ENCODE results near the gene MACC1.
"Not testable (repeated sequence)": the region's sequence is repeated elsewhere in the genome, so short reads cannot be mapped to it uniquely, and the experiment has no call there.

The MACC1 gene

DNA sequence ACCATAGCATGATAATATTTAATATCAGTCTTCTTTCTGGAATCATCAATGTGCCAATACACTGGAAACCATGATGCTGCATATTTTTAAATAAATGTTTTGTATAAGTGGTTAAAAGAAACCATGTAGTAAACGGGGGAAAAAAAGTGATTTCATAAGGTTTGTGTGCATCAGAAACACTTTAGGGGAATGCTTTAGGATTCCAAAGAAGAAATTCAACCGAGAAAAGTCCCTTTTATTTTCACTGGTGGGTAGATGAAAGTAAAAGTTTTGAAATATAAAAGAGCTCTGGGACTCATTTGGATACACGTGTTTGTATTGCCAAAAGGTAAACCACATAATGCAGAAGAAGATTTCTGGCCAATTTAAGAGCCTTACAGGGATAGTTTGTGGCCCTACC is 11.9 kb upstream of the MACC1 start:
- no peak for DNase-seq

DNA sequence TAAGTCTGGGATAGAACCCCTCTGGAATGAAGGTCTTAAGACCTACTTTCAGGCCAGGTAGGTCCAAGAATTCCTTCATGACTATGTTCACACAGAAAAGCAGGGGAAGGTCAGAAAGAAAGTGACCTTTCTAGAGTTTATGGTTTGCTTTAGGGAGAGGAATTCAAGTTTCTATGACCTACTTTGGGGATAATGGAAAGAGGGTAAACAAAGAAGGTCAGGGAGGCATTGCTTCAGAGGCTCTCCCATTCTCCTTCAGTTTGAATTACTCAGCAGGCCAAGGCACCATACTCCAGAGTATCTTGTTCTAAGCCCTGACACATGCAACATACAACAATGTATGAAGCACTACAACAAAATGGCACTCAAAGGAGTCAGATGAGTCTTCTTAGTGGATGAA is 11.5 kb upstream of the MACC1 start:
- no peak for DNase-seq

DNA sequence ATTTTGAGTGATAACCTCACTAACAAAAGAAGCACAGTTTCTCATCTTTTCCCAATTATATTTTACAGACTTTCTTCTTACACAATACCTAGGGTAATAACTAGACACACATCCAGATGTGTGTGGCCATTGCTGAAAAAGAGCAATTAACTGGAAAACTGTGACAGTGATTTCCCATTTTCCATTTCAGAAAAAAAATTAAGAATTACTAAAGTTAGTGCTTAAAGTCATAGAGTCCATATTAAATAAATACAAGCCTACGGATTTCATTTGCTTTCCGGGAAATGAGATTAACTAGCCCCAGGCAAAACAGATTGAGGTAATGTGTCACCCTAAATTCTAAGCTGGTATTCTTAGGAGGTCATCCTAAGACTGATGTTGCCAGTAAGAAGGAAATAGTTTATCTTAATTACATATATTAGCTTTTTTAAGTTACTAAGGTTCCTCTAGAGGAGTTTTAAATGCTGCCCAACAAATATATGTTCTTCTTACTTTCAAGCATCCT is 10.2 kb upstream of the MACC1 start:
- no peak for DNase-seq

DNA sequence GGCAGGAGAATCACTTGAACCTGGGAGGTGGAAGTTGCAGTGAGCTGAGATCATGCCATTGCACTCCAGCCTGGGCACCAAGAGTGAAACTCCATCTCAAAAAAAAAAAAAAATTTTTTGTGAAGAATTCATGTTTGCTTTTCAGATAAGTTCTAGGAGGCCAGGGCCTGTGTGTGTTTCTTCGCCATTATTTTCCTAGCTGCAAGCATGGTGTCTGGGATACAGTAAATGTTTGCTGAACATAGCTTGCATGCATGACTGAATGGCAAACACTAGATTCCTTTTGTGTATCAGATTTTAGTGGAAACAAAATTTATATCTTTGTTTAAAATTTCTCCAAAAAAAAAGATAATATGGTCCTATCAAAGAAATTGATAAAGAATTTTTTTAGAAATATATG is 9.7 kb upstream of the MACC1 start:
- DNase-seq: no peak

DNA sequence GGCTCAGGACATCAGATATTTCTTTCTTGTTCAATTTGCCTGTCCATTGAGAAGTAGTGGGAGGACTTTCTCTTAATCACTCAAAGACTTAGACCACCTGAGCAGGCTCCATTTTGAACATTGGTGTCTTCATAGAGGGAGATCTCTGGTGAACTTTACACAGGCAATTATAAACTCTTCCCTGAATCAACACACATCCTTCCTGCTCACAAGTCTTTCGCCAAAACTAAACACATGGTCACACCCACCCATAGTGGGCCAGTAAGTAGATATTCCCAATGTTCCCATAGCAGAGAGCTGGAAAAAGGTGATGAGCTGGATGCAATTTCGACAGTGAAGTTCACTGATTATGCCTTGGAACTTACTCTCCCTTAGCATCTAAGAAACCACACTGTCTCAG is 8.2 kb upstream of the MACC1 start:
- DNase-seq: no peak

DNA sequence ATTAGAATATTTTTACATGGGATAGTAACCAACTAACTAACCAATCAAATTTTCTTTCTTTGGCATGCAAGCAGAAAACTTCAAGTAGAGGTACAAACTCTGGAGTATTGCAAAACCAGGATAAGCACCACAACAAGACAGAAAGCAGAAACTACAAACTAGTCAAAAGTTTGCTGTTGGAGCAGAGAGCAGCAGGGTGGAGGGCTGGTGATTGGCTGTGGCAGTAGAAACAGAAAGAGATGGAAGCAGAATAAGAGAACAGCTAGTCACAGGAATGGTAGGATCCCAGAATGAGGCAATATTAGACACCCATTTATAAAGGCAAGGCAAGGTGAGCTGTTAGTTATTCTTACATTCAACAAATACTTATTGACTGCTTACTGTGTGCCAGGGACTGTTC is 6.8 kb upstream of the MACC1 start:
- DNase-seq: no peak

DNA sequence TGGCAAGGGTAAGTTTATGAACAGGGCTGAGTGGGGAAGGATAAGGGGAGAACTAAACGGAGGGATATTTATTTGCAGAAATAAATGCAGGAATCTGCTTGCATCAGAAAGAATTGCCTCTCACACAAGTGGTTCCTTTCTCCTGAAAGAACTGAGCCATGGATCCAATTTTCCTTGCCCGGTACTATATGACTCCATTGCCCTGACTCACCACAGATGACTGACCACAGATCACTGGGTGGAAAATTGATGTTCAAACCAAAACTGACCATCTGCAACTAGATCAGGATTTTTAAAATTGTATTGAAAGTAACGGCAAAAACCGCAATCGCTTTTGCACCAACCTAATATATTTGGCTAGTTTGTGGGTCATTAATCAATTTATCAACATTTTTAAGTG is 6.2 kb upstream of the MACC1 start:
- DNase-seq: no peak

DNA sequence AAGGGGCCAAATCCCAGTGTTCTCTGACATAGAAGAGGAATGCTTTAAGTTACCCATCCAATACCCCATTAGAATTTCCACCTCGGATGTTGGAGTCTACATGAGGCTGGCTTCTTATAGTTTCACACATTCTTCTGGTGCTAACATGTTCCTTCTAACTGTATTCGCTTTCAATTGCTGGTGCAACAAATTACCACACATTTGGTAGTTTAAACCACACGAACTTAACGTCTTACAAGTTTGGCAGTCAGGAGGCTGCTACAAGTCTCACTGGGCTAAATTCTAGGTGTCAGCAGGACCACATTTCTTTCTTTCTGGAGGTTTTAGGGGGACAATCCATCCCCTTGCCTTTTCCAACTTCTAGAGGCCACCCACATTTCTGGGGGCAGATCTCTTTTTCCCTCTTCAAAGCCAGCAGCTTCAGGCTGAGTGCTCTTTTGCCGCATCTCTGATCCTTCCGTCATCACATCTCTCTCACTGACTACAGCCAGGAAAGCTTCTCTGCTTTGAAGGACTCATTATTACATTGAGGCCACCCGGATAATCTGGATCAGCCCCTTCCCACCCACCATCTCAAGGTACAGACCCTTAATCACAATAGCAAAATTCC is 5.1 kb upstream of the MACC1 start:
- DNase-seq: no peak

DNA sequence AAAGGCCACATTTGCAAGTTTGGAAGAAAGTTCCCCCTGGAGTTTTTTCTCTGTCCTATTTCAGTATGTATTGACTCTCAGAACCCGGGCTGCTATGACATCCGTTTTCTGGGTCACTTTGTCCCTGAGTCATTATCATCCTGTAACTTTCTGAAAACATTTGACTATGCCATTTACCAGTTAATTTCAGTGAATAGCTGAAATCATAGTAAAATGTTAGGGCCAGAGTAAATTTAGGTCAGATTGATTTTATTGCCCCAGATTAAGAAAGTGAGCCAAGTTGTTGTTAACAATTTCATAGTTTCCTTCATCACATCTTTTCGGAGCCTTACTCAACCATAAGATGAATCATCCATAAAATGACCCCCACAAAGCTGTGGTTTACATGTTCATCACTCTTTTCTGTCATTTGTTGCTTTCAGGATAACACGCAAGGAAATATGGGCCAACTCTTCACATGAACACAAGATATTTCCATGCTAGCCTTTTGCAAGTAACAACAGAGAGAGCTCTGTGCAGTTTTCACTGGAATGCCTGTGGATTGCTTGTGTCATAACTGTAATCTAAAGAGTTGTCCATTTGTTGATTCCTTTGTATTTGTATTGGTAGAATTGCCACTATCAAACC is 3.9 kb upstream of the MACC1 start:
- DNase-seq: no peak

DNA sequence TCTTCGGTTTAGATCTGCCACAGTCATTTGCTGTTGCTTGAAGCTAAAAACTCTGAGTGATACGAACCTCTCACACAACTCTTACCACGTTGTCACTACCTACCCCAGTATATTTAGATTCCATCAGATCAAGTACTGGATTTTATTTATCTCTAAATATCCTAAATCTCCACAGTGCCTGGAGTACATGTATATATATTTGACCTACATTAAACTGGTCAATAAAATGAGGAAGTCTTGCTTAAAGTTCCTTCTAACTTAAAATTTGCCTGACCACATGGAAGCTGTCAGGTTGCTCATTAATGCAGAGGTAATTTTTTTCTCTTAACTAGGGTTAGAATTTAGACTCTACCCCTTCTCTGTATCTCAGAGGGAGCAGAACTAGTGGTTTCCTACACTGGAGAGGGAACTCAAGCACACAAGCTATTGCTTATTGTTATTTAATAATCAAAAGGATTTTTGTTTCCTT is 3.1 kb upstream of the MACC1 start:
- DNase-seq: no peak

DNA sequence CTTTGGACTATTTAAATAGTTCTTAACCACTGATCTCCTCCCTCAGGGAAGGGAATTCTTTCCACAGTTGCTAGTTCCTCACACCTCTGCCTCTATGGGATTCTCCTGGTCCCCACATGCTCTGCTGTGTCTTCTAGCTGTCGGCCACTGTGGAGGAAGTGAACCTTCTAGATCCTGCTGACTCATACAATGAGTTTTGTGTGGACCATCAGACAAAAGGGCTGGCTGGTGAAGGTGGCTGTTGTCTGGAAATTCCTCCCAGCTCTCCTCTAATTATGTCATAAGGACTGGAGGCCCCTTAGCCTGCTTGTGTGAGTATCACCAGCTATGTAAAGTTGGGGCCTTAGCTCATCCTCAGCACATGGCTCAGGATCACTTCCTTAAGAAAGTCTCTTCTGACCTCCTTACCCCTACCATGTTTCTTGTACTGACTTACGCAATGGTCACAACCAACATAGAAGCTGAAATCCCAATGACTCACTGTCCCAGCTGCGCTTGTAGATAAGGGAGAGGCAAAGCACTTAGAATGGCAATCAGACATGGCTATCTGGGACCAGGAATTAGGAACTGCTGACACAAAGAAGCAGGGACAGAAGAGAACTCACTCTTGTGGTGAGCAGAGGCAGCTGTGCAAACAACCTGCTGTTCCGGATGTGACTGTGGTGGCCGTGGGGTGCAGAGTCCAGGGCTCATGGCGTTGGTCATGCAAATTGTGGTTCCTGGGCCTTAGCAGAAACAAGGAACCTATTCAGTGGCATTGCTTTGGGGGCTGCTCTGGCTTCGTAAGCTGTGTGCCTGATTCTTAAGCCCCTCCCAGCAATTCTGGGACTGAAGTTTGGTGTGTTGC is 2.5 kb upstream of the MACC1 start:
- no peak for DNase-seq

DNA sequence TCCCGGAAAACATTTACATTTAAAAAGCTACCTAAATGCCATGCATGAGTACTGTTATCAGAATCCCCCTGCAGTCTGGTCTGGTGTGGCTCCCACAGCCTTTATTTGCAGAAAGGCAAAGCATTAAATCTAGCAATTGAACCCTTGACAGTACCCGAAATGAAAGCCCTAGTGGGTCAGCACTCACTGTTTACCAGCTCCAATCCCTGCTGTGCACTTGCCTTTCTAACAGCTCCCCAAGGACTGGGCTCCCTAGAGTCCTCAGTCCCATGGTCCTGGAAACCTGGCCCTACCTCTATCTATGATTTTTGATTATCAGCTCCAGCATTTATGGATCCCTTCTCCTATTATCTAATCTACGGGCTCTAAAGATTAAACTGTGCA is 1.9 kb upstream of the MACC1 start:
- no peak for DNase-seq

DNA sequence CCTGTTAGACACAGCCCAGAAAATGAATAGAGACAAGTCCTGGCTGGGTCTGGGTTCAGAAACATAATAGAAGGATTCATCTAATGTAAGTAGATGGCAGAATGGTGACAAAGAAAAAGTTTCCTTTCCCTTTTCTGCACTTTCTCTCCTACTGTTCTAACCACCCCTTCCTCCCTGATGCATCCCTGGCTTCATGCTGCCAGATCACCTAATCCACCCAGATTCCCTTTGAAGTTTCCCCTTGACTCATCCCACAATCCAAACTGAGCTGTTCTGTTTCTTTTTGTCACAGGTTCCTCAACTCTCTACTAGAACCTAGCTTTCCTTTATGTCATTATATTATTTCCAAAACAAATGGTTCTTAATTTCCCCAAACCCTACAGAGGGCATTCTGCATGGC is 1.1 kb upstream of the MACC1 start:
- no peak for DNase-seq

DNA sequence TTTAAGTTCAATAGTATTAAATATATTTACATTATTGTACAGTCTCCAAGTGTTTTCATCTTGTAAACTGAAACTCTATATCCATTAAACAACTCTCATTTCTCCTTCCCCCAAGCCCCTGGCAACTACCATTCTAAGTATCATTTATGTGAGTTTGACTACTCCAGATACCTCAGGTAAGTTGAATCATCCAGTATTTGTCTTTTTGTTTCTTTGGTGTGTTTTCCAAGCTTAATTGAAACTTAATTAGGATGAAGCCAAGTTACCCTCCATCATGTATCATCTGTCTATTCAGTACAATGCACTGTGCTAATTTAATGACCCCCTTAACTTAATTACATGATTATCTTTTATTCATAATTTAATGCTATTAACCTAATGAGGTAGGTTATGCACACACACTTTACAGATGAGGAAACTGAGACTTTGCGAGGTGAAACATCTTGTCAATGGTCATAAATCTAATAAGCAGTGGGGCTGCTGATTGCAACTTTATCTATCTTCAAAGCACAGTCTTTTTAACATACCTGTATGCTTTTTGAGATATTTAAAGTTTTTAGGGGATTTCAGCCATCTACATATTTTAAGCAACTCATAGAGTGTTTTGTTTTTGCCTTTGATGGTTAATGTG is 663 bp downstream of the MACC1 start:
- no peak for DNase-seq

DNA sequence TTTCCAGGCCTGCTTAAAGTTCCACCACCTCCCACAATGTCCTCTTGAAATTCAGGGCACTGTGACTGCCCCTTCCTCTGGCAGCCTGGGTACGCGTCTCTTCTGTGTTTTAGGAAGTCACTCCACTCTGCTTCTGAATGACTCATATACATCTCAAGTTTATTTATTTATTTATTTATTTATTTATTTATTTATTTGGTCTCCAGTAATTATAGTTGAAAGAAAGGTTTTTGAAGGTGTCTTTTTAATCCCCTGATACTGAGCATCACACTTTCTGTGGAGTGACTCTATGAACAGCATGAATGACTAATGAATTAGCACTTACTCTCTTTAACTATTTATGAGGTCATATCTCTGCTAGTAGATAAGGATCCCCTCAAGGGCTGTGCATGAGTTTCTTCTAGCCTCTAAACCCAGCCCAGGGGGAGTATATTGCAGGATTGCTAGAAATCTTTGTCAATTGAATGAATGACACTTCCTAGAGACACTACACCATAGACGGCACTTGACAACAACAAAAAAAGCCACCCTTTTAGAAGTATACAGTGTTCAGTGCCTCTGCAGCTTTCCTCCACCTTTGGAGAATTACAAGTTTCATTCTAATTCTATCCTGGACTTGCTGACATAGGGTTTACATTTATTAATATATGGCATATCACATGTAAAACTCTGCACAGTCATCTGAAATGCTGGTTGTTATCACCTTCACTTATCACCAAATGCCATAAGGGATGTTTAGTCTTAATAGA is 2.1 kb downstream of the MACC1 start:
- DNase-seq: no peak

DNA sequence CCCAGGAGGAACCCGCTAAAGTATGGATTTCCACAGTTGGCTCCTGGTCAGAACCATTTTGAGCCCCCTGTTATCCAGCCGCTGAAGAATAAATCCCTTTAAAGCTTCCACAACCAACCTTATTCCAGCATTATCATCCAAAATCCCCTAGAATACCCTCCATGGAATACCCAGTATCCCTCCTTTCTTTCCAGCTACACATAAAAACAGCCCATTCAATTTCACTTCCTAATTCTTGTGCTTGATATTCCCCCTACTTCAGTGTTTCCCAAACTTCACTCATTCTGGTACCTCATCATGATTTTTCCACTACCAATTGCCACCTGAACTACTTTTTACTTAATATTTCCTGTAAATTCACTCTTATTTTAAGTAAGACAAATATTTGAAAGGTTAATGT is 3.1 kb downstream of the MACC1 start:
- no peak for DNase-seq

DNA sequence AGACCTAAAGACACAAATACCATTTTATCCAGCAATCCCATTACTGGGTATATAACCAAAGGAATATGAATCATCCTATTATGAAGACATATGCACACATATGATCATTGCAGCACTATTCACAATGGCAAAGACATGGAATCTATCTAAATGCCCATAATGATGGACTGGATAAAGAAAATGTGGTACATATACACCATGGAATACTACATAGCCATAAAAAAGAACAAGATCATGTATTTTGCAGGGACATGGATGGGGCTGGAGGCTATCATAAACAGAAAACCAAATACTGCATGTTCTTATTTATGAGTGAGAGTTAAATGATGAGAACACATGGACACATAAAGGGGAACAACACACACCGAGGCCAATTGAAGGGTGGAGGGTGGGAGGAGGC is 3.8 kb downstream of the MACC1 start:
- no peak for DNase-seq

DNA sequence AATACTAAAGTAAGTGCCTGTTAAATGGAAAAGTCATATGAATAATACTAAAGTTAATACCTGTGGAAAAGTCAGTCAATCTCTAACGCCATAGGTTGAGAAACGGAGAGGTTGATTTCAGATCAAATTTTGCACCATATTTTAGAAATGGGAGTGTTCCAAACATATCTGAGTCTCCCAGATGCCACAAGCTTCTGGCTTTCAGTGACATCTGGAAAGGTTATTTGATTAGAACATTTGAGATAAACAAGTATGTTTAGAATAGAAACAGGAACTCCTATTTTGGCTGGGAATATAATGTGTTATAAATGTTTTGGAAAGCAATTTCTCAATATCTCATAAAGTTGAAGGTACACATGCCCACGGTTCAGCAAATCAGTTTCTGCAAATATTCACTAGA is 5.8 kb downstream of the MACC1 start:
- no peak for DNase-seq

DNA sequence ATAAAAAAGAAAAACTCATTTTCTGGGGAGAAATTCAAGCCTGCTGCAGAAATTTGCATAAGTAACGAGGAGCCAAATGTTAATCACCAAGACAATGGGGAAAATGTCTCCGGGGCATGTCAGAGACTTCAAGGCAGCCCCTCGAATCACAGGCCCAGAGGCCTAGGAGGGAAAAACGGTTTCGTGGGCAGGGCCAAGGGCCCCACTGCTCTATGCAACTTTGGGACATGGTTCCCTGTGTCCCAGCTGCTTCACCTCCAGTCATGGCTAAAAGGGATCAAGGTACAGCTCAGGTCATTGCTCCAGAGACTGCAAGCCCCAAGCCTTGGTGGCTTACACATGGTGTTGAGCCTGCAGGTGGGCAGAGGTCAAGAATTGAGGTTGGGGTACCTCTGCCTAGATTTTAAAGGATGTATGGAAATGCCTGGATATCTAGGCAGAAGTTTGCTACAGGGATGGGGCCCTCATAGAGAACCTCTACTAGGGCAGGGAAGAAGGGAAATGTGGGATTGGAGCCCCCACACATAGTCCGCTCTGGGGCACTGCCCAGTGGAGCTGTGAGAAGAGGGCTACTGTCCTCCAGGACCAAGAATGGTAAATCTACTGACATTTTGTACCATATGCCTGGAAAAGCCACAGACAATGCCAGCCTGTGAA is 8.4 kb downstream of the MACC1 start:
- DNase-seq: no peak

DNA sequence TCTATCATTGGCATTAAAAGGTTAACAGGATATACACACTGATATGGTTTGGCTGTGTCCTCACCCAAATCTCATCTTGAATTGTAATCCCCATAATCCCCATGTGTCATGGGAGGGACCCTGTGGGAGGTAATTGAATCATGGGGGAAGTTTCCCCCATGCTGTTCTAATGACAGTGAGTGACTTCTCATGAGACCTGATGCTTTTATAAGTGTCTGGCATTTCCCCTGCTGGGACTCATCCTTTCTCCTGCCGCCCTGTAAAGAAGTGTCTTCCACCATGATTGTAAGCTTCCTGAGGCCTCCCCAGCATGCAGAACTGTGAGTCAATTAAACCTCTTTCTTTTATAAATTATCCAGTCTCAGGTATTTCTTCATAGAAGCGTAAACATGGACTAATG is 9.4 kb downstream of the MACC1 start:
- DNase-seq: not testable (repeated sequence)

DNA sequence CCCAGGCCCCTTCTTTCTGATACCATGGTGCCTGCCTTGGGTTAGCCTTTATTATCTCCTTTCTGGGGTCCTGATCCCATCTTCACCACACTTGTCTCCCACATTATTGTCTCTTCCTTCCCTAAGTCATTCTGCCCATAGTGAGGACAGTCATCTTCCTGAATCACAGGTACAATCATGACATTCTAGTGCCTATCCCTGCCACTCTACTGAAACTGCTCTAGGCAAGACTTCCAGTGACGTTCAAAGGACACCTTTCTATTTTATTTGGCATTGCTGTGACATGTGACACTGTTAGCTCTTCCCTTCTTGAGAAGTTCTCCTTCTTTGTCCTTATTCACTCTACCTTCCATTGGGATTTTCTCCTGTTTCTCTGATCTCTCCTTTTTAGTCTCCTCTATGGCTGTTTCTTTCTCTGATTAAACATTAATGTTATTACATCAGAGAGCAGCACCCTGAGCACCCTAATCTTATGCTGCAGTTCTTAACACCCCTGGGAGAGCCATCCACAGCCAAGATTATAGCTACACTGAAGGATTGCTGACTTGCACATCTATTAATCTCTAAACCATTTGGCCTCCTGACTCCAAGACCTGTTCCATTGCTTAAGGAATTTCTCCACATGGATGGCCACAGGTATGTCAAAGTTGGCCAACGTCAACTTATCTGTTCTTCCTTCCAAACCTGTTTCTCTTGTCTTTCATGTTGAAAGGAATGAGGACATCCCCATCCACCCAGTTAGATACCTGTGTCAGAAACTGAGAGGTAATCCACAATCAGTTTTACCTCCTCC is 10.9 kb downstream of the MACC1 start:
- DNase-seq: no peak
